Measurements from ENCODE around the gene KLK3.
"Not testable (repeated sequence)": the region's sequence is repeated elsewhere in the genome, so short reads cannot be mapped to it uniquely, and the experiment has no call there.

KLK3 gene

GRCh38 chr19:50854636-50855410 lies at the start of gene KLK3:
Gene KLK3, plus strand, starts transcription at chr19:50854915. Its CDS starts 41 bp downstream, at chr19:50854956.
- no peak for DNase-seq (ENCODE audit: low read depth in 2 of 2)

DNA sequence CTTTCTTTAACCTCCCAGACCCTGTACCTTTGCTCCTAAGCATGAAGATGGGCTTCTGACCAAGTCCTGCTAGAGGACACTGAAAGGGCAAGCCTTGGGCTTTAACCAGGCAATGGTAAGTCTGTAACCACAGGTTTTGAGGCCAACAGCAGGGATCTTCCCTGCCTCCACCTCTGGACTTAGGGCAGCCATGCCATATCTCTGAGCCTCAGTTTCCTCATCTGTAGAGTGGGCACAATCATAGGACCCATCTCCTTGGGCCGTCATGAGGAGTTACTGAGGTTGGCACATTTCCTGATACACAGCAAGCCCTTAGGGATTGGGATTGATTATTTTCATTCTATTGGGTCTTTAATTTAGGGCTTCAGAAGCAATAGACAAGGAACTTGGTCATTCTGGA lies 45.9 kb upstream of the KLK3 start:
- no peak for DNase-seq (ENCODE audit: low read depth in 2 of 2)

DNA sequence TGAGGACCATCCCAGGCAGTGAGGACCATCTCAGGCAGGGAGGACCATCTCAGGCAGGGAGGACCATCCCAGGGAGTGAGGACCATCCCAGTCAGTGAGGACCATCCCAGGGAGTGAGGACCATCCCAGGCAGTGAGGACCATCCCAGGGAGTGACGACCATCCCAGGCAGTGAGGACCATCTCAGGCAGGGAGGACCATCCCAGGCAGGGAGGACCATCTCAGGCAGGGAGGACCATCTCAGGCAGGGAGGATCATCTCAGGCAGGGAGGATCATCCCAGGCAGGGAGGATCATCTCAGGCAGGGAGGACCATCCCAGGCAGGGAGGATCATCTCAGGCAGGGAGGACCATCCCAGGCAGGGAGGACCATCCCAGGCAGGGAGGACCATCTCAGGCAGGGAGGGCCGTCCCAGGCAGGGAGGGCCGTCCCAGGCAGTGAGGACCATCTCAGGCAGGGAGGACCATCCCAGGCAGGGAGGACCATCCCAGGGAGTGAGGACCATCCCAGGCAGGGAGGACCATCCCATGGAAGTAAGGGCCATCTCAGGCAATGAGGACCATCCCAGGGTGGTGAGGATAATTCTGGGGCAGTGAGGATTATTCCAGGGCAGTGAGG lies 43.0 kb upstream of the KLK3 start:
- not testable (repeated sequence) for DNase-seq (ENCODE audit: low read depth in 2 of 2)

DNA sequence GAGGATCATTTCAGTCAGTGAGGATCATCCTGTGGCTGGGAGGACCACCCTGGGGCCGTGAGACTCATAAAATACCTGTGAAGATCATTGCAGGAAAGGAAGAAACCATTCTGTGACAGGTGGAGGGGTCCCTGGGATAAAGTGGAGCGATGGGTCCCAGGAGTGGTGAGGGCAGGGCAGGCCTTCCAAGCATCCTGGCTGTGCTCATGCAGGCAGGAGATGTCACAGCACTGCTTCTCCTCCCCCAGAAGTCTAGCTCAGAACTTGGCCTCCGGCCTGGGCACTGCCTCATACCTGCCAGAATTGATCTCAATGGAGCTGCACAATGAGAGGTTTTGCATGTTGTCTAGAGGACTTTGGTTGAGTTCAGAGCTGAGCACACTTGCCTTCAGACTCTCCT lies 42.2 kb upstream of the KLK3 start:
- DNase-seq (ENCODE audit: low read depth in 2 of 2), result no peak

GRCh38 chr19:50814883-50815282 lies 39.8 kb upstream of the KLK3 start:
- DNase-seq (ENCODE audit: low read depth in 2 of 2), result no peak

DNA sequence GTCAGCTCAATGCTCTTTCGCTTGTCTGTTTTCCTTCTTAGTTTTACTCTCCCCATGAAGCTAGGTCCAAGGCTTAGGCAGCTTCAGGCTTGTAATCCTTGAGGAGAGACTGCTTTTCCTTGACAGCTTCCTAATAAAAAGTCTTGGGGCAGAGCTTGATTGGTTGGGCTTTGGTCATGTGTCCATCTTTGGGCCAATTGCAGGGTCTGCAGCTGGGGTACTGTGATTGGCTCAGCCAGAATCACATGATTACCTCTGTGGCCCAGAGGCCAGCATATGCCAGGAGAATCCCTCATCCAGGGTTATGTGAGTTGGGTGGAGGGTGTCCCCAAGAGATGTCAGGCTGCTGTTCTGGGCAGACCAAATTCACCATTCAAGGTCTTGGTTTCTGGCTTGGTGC lies 39.3 kb upstream of the KLK3 start:
- DNase-seq (ENCODE audit: low read depth in 2 of 2), result no peak

- peak in 1 of 2 experiments; percentile 67 for DNase-seq (ENCODE audit: low read depth in 2 of 2)
These were observed 36.5 kb upstream of the KLK3 start for GRCh38 chr19:50817941-50818858.

GRCh38 chr19:50818859-50819472 lies 35.7 kb upstream of the KLK3 start:
- no peak for DNase-seq (ENCODE audit: low read depth in 2 of 2)

- DNase-seq (ENCODE audit: low read depth in 2 of 2), result no peak
These were observed 35.1 kb upstream of the KLK3 start for GRCh38 chr19:50819636-50820035.

GRCh38 chr19:50820086-50820485 lies 34.6 kb upstream of the KLK3 start:
- DNase-seq (ENCODE audit: low read depth in 2 of 2), result no peak

GRCh38 chr19:50820549-50821247 lies 34.0 kb upstream of the KLK3 start:
- DNase-seq (ENCODE audit: low read depth in 2 of 2), result no peak

DNA sequence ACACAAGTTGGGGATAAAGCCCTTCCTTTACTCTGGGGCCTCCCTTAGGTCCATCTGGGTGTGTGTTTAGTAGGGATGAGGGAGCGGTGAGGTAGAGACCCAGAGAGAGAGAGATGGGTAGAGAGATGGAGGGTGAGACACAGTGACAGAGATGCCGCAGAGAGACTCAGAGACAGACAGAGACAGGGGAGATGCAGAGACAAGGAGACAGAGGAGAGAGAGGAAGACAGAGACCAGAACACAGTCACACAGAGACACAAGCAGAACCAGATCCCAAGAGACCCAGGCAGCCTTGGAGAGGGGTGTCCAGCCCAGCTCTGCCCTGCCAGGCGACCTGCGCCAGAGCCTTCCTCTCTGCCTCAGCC lies 33.5 kb upstream of the KLK3 start:
- no peak for DNase-seq (ENCODE audit: low read depth in 2 of 2)

GRCh38 chr19:50821622-50822021 lies 33.1 kb upstream of the KLK3 start:
- DNase-seq (ENCODE audit: low read depth in 2 of 2), result no peak

DNA sequence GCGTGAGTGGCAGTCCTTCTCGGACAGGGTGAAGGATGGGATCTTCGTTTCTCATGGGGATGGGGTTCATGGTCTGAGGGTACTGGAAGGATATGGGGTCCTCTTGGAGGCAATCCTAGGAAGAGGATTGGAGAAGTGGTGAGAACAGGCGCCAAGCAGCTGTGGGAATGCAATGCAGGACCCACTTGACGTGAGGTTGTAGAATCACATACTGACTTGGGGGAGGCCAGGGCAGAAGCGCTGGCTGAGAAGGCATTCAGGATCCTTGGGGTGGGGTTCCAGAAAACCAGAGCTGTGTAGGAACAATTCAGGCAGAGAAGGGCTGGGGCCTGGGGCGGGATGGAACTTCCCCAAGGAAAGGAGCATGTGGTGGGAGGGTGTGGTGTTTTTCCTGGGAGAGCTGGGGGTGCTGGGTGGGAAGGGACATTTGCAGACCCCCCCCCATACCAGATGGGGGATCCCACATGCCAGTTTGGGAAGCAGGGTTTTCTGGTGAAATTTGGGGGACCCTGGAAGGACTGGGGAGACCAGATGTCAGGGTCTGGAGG lies 32.0 kb upstream of the KLK3 start:
- no peak for DNase-seq (ENCODE audit: low read depth in 2 of 2)

DNA sequence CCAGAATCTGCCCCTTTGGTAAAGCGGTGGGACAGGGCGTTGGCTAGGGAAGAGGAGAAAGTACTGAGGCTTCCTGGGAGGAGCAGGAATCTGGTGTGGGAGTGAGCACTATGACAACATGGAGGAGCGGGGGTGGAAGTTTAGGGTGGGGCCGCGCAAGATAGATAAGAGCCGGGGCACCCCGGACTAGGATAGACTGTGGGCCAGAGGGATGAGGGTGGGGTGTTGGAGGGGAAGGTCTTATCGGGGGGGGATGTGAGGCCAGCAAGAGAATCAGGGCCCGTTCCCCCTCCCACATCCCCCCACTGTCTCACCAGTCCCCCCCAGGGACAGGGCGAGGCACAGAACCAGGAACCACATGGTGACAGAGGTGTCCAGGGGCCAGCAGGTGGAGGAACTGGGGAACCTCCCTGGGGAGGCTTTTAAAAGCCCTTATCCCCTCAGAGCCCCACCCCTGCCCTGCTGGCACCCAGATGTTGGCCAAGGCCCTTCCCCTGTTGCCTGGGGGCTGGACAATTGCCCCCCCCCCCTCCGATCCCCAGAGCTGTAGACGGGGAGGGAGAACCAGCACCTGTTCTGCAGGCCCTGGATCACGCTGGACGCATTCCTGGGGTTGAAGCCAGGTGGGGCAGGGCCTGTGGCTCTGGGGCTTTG lies 31.2 kb upstream of the KLK3 start, which contains the start of gene KLK1:
Gene KLK1 (minus strand): TSS at position 399 of the 654 bp plus-strand sequence. CDS start 39 bp downstream, at position 360.
- DNase-seq (ENCODE audit: low read depth in 2 of 2), result no peak

- DNase-seq (ENCODE audit: low read depth in 2 of 2), result no peak
These were observed 28.0 kb upstream of the KLK3 start for GRCh38 chr19:50826492-50827240.

- no peak for DNase-seq (ENCODE audit: low read depth in 2 of 2)
These were observed 27.2 kb upstream of the KLK3 start for GRCh38 chr19:50827476-50827875.

DNA sequence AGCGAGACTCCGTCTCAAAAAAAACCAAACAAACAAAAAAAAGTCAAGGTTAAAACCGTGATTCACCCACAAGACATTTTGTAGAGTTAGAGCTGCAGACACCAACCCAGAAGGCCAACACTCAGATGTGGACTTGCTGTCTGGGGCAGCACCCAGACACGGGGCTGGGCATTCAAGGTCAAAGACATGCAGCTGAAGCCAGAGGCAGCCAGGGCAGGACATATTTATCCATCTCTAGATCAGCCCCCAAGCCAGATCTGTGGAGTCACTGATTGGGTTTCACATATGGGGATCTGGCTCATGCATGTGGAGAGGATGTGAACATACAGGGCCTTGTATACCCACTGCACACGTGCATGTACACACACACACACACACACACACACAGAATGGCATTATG lies 24.9 kb upstream of the KLK3 start:
- DNase-seq (ENCODE audit: low read depth in 2 of 2), result no peak

- DNase-seq (ENCODE audit: low read depth in 2 of 2), result no peak
These were observed 24.3 kb upstream of the KLK3 start for GRCh38 chr19:50830266-50831025.

Data from stimulated activated CD4-positive, alpha-beta T cell treated with anti-CD3 and anti-CD28 coated beads, Interleukin-12 subunit alpha, Interleukin-12 subunit beta, amount 100 ng/mL, for 24 hours (primary cell).